ENCODE measurements around the gene MRPL11.

Gene MRPL11
- 10.6 to 41.0 (median 19.0) reads per million in 17 experiments for total RNA-seq

GRCh38 chr11:66438504-66439466 lies at the start of gene MRPL11:
Gene MRPL11 (minus strand): TSS chr11:66438848. CDS start chr11:66438754, 94 bp downstream.
- peak; percentile 92 to 94 (median 93) for DNase-seq

- peak in 1 of 4 experiments; percentile 11 for DNase-seq
Measured at GRCh38 chr11:66484806-66485380, 46.2 kb upstream of the MRPL11 start.

- DNase-seq = peak; percentile 98 to 100 (median 99)
Measured at GRCh38 chr11:66480117-66480938, 41.7 kb upstream of the MRPL11 start, which contains the start of gene DPP3. Gene DPP3 (plus strand): TSS chr11:66480434. CDS start chr11:66482201, 1,767 bp downstream.

DNA sequence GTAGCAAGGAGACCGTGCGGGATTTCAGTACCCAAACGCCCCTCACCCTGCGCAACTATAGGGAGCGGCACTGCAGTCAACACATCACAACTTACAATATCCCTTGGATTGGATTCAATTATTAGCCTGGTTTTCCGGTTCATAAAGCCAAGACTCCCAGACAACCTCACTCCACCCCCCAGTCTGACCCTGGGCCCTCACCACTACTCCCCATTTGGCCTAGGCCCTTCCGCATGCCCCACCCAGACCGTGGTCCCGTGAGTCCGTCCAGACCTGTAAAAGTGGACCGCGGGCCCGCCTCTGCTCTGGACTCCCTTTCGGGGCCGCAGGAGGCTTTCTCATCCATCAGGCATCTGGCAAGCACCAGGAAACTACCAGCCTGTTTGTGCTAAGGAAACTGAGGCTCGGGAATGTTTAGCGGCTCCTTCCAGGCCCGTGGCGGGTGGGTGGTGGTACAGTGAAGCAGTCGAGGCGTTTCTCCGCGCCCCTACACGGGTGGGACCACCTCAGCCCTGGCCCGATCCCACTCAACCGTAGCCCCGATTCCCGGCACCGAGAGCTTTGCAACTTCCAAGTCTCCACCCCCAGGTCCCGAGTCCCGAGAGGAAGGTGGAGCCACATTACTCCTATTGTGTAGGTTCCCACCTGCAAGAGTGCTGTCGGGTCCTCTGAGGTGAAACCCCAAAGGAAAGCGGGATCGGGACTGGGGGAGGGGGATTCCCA lies 40.9 kb upstream of the MRPL11 start:
- peak; percentile 32 to 65 (median 50) for DNase-seq

GRCh38 chr11:66478729-66479393 lies 40.2 kb upstream of the MRPL11 start:
- DNase-seq = peak in 2 of 4 experiments; percentile 27 to 38

GRCh38 chr11:66477263-66478201 lies 38.9 kb upstream of the MRPL11 start:
- DNase-seq = no peak

GRCh38 chr11:66476841-66477251 lies 38.2 kb upstream of the MRPL11 start:
- no peak for DNase-seq

GRCh38 chr11:66476173-66476840 lies 37.7 kb upstream of the MRPL11 start:
- DNase-seq = no peak

DNA sequence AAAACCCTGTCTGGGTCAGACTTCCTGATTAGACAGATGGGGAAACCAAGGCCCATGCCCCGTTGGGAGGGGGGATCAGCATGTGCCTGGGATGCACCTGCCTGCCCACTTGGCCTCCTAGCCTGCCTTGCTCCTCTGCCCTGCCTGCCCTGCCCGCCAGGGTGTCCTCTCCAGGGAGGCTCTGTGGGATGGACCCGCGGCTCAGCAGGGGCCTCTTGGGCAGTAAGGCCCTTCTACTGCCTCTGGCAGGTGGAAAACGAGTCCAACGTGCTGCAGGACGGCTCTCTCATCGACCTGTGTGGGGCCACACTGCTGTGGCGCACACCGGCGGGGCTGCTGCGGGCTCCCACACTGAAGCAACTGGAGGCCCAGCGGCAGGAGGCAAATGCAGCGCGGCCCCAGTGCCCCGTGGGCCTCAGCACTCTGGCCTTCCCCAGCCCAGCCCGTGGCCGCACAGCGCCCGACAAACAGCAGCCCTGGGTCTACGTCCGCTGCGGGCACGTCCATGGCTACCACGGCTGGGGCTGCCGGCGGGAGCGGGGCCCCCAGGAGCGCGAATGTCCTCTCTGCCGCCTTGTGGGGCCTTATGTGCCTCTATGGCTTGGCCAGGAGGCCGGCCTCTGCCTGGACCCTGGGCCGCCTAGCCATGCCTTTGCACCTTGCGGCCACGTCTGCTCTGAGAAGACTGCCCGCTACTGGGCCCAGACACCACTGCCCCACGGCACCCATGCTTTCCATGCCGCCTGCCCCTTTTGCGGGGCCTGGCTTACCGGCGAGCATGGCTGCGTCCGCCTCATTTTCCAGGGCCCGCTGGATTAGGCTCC lies 36.9 kb upstream of the MRPL11 start:
- DNase-seq = no peak

GRCh38 chr11:66473608-66474515 lies 35.2 kb upstream of the MRPL11 start:
- DNase-seq = no peak

DNA sequence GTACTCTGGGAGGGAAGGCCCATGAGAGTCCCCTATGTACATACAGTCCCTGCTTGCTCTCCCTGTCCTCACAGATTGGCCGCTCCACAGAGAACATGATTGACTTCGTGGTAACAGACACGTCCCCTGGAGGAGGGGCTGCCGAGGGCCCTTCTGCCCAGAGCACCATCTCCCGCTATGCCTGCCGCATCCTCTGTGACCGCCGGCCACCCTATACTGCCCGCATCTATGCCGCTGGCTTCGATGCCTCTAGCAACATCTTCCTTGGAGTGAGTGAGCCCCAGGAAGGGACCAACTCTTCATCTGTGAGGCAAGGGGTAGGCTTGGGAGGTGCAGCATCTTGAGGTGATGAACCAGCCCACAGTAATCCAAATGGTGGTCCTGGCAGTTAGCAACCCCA lies 34.5 kb upstream of the MRPL11 start:
- no peak for DNase-seq

GRCh38 chr11:66472054-66472453 lies 33.4 kb upstream of the MRPL11 start:
- DNase-seq = no peak

DNA sequence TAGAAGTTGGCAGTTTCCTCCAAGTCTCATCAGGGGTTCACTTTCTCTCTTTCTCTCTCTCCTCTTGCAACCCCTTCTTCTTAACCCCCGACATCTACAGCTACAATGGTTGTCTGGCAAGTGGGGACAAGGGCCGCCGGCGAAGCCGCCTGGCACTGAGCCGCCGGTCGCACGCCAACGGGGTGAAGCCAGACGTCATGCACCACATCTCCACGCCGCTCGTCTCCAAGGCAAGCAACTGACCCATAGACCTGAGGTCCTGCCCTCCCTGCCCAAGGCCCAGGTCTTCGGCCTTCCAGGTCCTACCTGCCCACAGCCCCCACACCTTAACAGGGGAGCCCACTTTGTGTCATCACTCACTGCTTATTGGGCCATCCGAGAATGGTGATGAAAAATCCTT lies 32.5 kb upstream of the MRPL11 start:
- DNase-seq = no peak

GRCh38 chr11:66470015-66470414 lies 31.4 kb upstream of the MRPL11 start:
- peak in 3 of 4 experiments; percentile 27 to 48 (median 34) for DNase-seq

DNA sequence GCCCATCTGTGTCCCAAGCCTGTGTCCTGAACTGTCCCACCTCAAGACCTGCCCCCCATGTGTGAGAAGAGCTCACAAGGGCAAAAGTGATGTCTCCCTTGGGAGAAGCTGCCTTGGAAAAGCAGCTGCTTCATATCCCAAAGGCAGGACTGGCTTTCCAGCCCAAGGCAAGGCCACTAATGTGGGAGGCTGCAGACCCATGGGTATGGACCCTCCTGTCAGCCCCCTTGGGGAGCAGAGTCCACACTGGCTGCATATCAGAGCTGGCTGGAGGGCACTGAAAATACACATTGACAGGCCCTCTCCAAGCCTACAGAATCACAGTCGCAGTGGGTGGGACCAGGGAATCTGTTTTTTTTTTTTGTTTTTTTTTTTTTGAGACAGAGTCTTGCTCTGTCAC lies 30.8 kb upstream of the MRPL11 start:
- no peak for DNase-seq

GRCh38 chr11:66468691-66469090 lies 30.0 kb upstream of the MRPL11 start:
- DNase-seq = no peak

GRCh38 chr11:66467756-66468155 lies 29.1 kb upstream of the MRPL11 start:
- peak; percentile 77 to 91 (median 88) for DNase-seq
